Germinal center (tissue), 1 donor: ENCODE measurements around the gene SLC1A7.

Experiments used
- DNase-seq: peaks from one replicate; pipeline ENCODE4 v3.0.0; 2012; ENCODE audit warnings: mixed read lengths, low spot score

Gene SLC1A7

GRCh38 chr1:53160924-53161378, 18.5 kb upstream of the SLC1A7 start:
- DNase-seq: no peak

GRCh38 chr1:53158900-53159299, 16.5 kb upstream of the SLC1A7 start:
- no peak for DNase-seq

GRCh38 chr1:53156783-53157182, 14.3 kb upstream of the SLC1A7 start:
- DNase-seq: no peak

GRCh38 chr1:53155945-53156344, 13.5 kb upstream of the SLC1A7 start:
- no peak for DNase-seq

- no peak for DNase-seq
Measured at GRCh38 chr1:53155534-53155933, 13.1 kb upstream of the SLC1A7 start.

GRCh38 chr1:53154859-53155438, 12.5 kb upstream of the SLC1A7 start:
- no peak for DNase-seq

- no peak for DNase-seq
Measured at GRCh38 chr1:53153752-53154151, 11.3 kb upstream of the SLC1A7 start.

- DNase-seq: no peak
Measured at GRCh38 chr1:53148123-53148522, 5.7 kb upstream of the SLC1A7 start.

GRCh38 chr1:53147174-53147573, 4.7 kb upstream of the SLC1A7 start:
- no peak for DNase-seq

- DNase-seq: no peak
Measured at GRCh38 chr1:53145942-53146708, 3.7 kb upstream of the SLC1A7 start.

- no peak for DNase-seq
Measured at GRCh38 chr1:53145619-53145941, 3.1 kb upstream of the SLC1A7 start.

GRCh38 chr1:53145051-53145600, 2.7 kb upstream of the SLC1A7 start:
- DNase-seq: no peak

GRCh38 chr1:53144201-53144600, 1.8 kb upstream of the SLC1A7 start:
- DNase-seq: no peak

- no peak for DNase-seq
Measured at GRCh38 chr1:53143527-53143926, 1.1 kb upstream of the SLC1A7 start.

GRCh38 chr1:53141487-53142055, 867 bp downstream of the SLC1A7 start:
- DNase-seq: no peak

GRCh38 chr1:53140451-53140850, 2.0 kb downstream of the SLC1A7 start:
- DNase-seq: no peak

GRCh38 chr1:53139951-53140361, 2.5 kb downstream of the SLC1A7 start:
- no peak for DNase-seq

GRCh38 chr1:53138991-53139884, 3.2 kb downstream of the SLC1A7 start:
- DNase-seq: no peak

- no peak for DNase-seq
Measured at GRCh38 chr1:53137729-53138128, 4.7 kb downstream of the SLC1A7 start.

GRCh38 chr1:53135735-53136114, 6.7 kb downstream of the SLC1A7 start:
- no peak for DNase-seq

GRCh38 chr1:53134961-53135734, 7.3 kb downstream of the SLC1A7 start:
- DNase-seq: no peak
